ENCODE measurements around the gene CFAP54. TPM values are rescaled to one million over a fixed set of nuclear protein-coding genes. Genes with fewer than 3 reads are reported as not detected.

Gene CFAP54
- total and polyA plus RNA-seq, 2 of the 4 experiments (the other 2 are of a cell fraction) = 0.18 to 0.41 TPM

DNA sequence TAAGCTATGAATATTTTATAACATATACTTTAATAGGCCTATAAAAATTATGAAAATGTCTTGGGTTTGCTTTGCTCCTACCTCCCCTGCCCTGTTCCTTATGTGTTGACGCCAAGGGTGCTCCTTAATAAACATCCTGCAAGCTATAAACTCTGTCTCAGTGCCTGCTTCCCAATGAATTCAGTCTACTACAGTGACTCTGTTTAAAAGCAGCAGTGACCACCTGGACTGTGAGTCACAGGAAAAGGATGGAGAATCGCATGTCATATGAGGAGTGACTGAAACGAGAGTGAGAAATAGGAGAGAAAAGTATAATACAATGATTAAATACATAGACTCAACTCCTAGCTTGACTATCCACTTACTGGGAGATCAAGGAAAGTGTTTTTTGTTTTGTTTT is 41.1 kb upstream of the CFAP54 start:
- no peak overlapping the region for H2BK15ac ChIP-seq (ENCODE audit: low read depth, low read length)
- no peaks in the 10 kb centered on the region for H3K9me1 ChIP-seq (ENCODE audit: insufficient read depth, low read length)
- peak overlapping the region; percentile 64; the same call in 1 of the 2 replicates for H2BK120ac ChIP-seq (ENCODE audit: low read depth, low read length)
- TF ChIP-seq CEBPB (IDR thresholded peaks at IDR 0.05; ENCODE audit: low read depth, low read length) = no peak
- peak; percentile 59; the same call in 1 of the 2 replicates for TF ChIP-seq FOS (IDR thresholded peaks at IDR 0.05; ENCODE audit: low read depth, low read length)
- H2AK5ac ChIP-seq (ENCODE audit: low read depth, low read length) = no peak overlapping the region
- peak overlapping the region; percentile 26; the same call in 1 of the 2 replicates for H2BK20ac ChIP-seq (ENCODE audit: low read depth, low read length)
- peaks cover 7% of the 10 kb centered on the region for H3K4me1 ChIP-seq (ENCODE audit: control insufficient read depth, insufficient read depth, low read length)
- H3K23ac ChIP-seq (ENCODE audit: low read depth, low read length) = no peak overlapping the region
- no peak overlapping the region for H3K27ac ChIP-seq (ENCODE audit: insufficient read depth, low read length)
- H3K4me2 ChIP-seq (ENCODE audit: low read depth, low read length) = no peak overlapping the region
- H4K8ac ChIP-seq (ENCODE audit: low read depth in 2 of 2, low read length in 2 of 2) = peak overlapping the region in 1 of 2 experiments; percentile 2; a peak in 1 of 4 replicates
- peak overlapping the region; percentile 18 for H2BK5ac ChIP-seq (ENCODE audit: low read depth, low read length, poor library complexity, severe bottlenecking)
- H3K27me3 ChIP-seq (ENCODE audit: control insufficient read depth, insufficient read depth, low read length) = no peaks in the 10 kb centered on the region
- no peak overlapping the region for H4K91ac ChIP-seq (ENCODE audit: insufficient read depth, low read depth, low read length)
- DNase-seq (peak; percentile 96), ATAC-seq (ENCODE audit: low read depth) (peak; percentile 37)
- H3K9ac ChIP-seq (ENCODE audit: low read depth, low read length) = no peak overlapping the region
- CTCF ChIA-PET = interaction anchor here (0.6 to 0.7 kb wide), 2 partner anchors 11 to 22 kb away, joined by 3 to 5 read pairs; no protein-coding TSS in a partner anchor
- dilution Hi-C loops (cut with HindIII; ENCODE audit: low sequenced_read_pairs, unreplicated experiment) = no loop called here
- no peak overlapping the region for H3K18ac ChIP-seq (ENCODE audit: low read depth, low read length)
- POLR2A ChIA-PET (ENCODE audit: unreplicated experiment) = no interaction called here
- no peaks in the 10 kb centered on the region for H4K20me1 ChIP-seq (ENCODE audit: insufficient read depth, low read length)
- no peak overlapping the region for H3K14ac ChIP-seq (replicated peaks; ENCODE audit: low read depth, low read length)
- WGBS, 2 experiments (ENCODE audit: extremely low coverage in 2 of 2, insufficient read length in 1 of 2) = 0% methylated on average over 1 of the region's 3 CpGs; no CpG with 5 or more reads in 1 of the 2 experiments
- no peaks in the 10 kb centered on the region for H3K36me3 ChIP-seq (ENCODE audit: control insufficient read depth, insufficient read depth, low read length)
- H3K56ac ChIP-seq (ENCODE audit: extremely low read depth, insufficient read depth, low read length) = no peak overlapping the region
- H4K5ac ChIP-seq (ENCODE audit: low read depth, low read length) = no peak overlapping the region
- H2AFZ ChIP-seq (replicated peaks; ENCODE audit: low read length, poor library complexity) = peak overlapping the region; percentile 67
- no TSS peak for BruUV-seq (replicated peaks)
- H3K4me3 ChIP-seq (ENCODE audit: insufficient read depth, low read depth, low read length) = no peak overlapping the region
- H3K79me1 ChIP-seq (ENCODE audit: low read depth in 1 of 2, low read length in 2 of 2) = no peaks in the 10 kb centered on the region
- no peak overlapping the region for H2AK9ac ChIP-seq (replicated peaks; ENCODE audit: low read depth, low read length, poor library complexity)
- intact Hi-C loops (cut with micrococcal nuclease) = no loop called here
- no peaks in the 10 kb centered on the region for H3K9me3 ChIP-seq (ENCODE audit: control insufficient read depth, insufficient read depth, low read length)
- in situ Hi-C loops (cut with MboI; ENCODE audit: low sequenced_read_pairs) = no loop called here
- H3K4ac ChIP-seq (ENCODE audit: low read depth, low read length) = peak overlapping the region; percentile 15; the same call in 1 of the 2 replicates

All from IMR-90 (cell line).